ENCODE measurements around the gene CDIP1.
"Not testable (repeated sequence)": the region's sequence is repeated elsewhere in the genome, so short reads cannot be mapped to it uniquely, and the experiment has no call there.

DNA sequence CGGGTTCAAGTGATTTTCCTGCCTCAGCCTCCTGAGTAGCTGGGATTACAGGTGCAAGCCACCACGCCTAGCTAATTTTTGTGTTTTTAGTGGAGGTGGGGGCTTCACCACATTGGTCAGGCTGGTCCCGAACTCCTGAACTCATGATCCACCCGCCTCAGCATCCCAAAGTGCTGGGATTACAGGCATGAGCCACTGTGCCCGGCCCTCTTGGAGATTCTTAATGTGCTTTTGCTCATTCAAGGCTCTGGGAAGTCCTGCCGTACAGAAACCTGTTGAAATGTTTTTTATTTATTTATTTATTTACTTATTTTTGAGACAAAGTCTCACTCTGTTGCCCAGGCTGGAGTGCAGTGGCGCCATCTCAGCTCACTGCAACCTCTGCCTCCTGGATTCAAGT, 35.4 kb upstream of the CDIP1 start:
- TF ChIP-seq CTCF (IDR thresholded peaks at IDR 0.05; ENCODE audit: insufficient read depth, low read depth, low read length); EZH2 (IDR thresholded peaks at IDR 0.05; ENCODE audit: insufficient read depth, low read length): not testable (repeated sequence)
